Neutrophil (primary cell): ENCODE data around the gene LMX1A.

Source experiments
- H3K27ac ChIP-seq: fragments of 200-600 bp; sonication (generic); 2 replicates; pipeline ENCODE4 v1.5.1; 2016; ENCODE audit warnings: mild to moderate bottlenecking, moderate library complexity
- H3K27me3 ChIP-seq: fragments of 200-600 bp; sonication (generic); 2 replicates; pipeline ENCODE4 v1.6.0; 2016; ENCODE audit warnings: mild to moderate bottlenecking
- H3K36me3 ChIP-seq: fragments of 200-600 bp; sonication (generic); 2 replicates; pipeline ENCODE4 v1.5.1; 2017
- H3K4me1 ChIP-seq, 2 experiments: fragments of 200-600 bp in 1 of 2; sonication (generic) in 1 of 2; 1 replicate in 1 of 2; 2 replicates in 1 of 2; pipeline versions ENCODE4 v1.5.1 to v1.6.1; 2013 to 2016; ENCODE audit warnings: low read depth in 1 of 2, low read length in 1 of 2, mild to moderate bottlenecking in 1 of 2, moderate library complexity in 1 of 2; ENCODE audit not compliant: control insufficient read depth in 1 of 2, insufficient read depth in 1 of 2
- H3K4me3 ChIP-seq, 2 experiments: fragments of 200-600 bp in 1 of 2; sonication (generic) in 1 of 2; 1 replicate in 1 of 2; 2 replicates in 1 of 2; pipeline ENCODE4 v1.5.1; 2013 to 2016; ENCODE audit warnings: low read depth in 1 of 2, low read length in 1 of 2, mild to moderate bottlenecking in 1 of 2, moderate library complexity in 1 of 2
- H3K9me3 ChIP-seq: fragments of 200-600 bp; sonication (generic); 2 replicates; pipeline ENCODE4 v1.5.1; 2016
- CTCF ChIP-seq: fragments of 200-600 bp; sonication (generic); IDR thresholded peaks from 2 replicates; pipeline ENCODE4 v1.5.1; 2016; ENCODE audit warnings: antibody characterized with exemption

The LMX1A gene

GRCh38 chr1:165173818-165174217, 182.7 kb downstream of the LMX1A start:
- H3K27me3 ChIP-seq = no peaks in the 10 kb centered on the region
- no peak for TF ChIP-seq CTCF
- no peak overlapping the region for H3K27ac ChIP-seq
- H3K36me3 ChIP-seq = no peaks in the 10 kb centered on the region
- no peaks in the 10 kb centered on the region for H3K4me1 ChIP-seq
- H3K4me3 ChIP-seq = no peak overlapping the region
- no peaks in the 10 kb centered on the region for H3K9me3 ChIP-seq

- H3K27ac ChIP-seq = no peak overlapping the region
Observed at GRCh38 chr1:165173409-165173808, 183.1 kb downstream of the LMX1A start.

GRCh38 chr1:165172666-165173065, 183.8 kb downstream of the LMX1A start:
- H3K27me3 ChIP-seq = no peaks in the 10 kb centered on the region
- TF ChIP-seq CTCF = no peak
- H3K36me3 ChIP-seq = no peaks in the 10 kb centered on the region
- no peak overlapping the region for H3K4me3 ChIP-seq
- no peaks in the 10 kb centered on the region for H3K9me3 ChIP-seq
- no peak overlapping the region for H3K27ac ChIP-seq
- H3K4me1 ChIP-seq = no peaks in the 10 kb centered on the region

More at GRCh38 chr1:165173409-165173808, 183.1 kb downstream of the LMX1A start:
- Histone ChIP-seq H3K9me3 (no peaks in the 10 kb centered on the region), H3K4me3 (no peak overlapping the region), H3K36me3 (no peaks in the 10 kb centered on the region), H3K4me1 (no peaks in the 10 kb centered on the region), H3K27me3 (no peaks in the 10 kb centered on the region)
- TF ChIP-seq CTCF = no peak

GRCh38 chr1:165169729-165170128, 186.8 kb downstream of the LMX1A start:
- Histone ChIP-seq H3K9me3 (no peaks in the 10 kb centered on the region), H3K27ac (no peak overlapping the region), H3K27me3 (no peaks in the 10 kb centered on the region), H3K4me3 (no peak overlapping the region), H3K4me1 (no peaks in the 10 kb centered on the region), H3K36me3 (no peaks in the 10 kb centered on the region)
- TF ChIP-seq CTCF = no peak

GRCh38 chr1:165169028-165169427, 187.5 kb downstream of the LMX1A start:
- Histone ChIP-seq H3K4me1 (no peaks in the 10 kb centered on the region), H3K4me3 (no peak overlapping the region), H3K27me3 (no peaks in the 10 kb centered on the region), H3K36me3 (no peaks in the 10 kb centered on the region), H3K9me3 (no peaks in the 10 kb centered on the region), H3K27ac (no peak overlapping the region)
- no peak for TF ChIP-seq CTCF

- Histone ChIP-seq H3K4me3 (no peak overlapping the region), H3K27ac (no peak overlapping the region), H3K36me3 (no peaks in the 10 kb centered on the region), H3K27me3 (no peaks in the 10 kb centered on the region), H3K9me3 (no peaks in the 10 kb centered on the region), H3K4me1 (no peaks in the 10 kb centered on the region)
- TF ChIP-seq CTCF = no peak
Observed at GRCh38 chr1:165168467-165168866, 188.0 kb downstream of the LMX1A start.
